Measurements from ENCODE around the gene ARHGAP45.

The ARHGAP45 gene

DNA sequence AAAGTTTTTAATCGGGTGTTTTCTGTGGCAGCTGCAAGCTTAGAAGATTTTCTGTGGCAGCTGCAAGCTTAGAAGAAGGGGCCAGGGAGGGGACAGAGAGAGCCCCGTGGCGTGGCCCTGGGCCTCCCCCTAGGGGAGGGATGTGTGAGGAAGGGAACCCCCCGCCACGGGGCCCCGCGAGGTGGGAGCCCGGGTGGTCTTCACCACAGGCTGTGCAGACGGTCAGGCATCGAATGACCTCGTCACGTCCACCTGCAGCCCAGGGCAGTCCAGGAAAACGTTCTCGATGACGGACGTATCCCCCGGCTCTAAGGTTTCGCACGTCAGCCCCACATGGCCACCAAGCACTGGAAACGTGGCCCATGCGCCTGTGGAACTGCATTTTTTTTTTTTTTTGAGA lies 19.6 kb downstream of the ARHGAP45 start:
- no peak for DNase-seq (ENCODE audit: low read depth in 2 of 2)

DNA sequence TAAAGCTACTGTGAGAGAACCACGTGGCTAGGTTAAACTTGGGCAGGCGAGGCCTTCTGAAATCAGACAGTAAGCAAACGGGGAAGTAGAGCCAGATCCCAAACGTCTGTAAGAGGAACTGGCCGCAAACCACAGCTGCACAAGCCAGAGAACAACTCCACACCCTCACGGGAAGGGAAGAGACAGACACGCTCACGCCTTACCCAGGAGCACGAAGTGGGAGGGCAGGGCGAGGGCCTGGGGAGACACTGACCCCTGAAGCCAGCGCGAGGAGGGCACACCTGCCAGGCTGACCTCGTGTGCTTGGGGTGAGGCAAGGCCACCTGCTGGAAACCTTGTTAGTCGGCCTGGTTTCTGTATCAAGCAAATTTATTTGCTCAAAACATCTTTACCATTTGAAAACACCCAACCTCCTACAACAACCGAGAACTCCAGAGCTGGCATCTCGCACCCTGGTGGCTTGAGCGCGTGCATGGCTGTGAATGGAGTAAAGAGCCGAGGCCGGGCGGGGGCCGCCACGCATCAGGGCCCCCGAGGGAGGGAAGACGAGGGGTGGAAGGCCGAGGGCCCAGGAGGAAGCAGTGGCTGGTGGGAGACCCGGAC lies 20.9 kb downstream of the ARHGAP45 start:
- no peak for DNase-seq (ENCODE audit: low read depth in 2 of 2)

DNA sequence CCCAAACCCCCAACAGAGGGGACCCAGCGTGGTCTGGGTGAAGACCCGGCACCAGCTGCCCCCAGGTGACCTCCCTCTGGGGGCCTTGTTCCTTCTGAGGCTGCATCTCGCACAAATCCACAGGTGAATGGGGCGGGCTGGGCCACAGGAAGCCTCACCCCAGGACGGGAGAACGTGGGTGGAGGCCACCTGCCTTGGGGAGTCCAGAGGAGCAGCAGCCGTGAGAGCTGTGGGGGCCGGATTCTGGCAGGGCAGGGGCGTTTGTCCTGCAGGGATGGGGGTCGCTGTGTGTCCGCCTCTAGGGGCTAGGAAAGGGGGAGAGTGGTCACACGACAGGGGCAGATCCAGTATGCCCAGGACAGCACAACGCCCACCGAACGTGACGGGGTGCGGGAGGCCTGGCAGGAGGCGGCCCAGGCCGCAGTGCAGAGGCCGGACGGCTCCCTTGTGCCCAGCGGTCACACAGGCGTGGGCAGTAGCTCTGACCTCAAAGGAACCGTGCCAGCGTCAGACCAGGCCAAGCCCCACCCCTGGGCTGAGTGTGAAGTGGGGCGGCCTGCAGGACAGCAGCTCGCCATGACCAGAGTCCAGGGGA lies 21.5 kb downstream of the ARHGAP45 start:
- no peak for DNase-seq (ENCODE audit: low read depth in 2 of 2)

DNA sequence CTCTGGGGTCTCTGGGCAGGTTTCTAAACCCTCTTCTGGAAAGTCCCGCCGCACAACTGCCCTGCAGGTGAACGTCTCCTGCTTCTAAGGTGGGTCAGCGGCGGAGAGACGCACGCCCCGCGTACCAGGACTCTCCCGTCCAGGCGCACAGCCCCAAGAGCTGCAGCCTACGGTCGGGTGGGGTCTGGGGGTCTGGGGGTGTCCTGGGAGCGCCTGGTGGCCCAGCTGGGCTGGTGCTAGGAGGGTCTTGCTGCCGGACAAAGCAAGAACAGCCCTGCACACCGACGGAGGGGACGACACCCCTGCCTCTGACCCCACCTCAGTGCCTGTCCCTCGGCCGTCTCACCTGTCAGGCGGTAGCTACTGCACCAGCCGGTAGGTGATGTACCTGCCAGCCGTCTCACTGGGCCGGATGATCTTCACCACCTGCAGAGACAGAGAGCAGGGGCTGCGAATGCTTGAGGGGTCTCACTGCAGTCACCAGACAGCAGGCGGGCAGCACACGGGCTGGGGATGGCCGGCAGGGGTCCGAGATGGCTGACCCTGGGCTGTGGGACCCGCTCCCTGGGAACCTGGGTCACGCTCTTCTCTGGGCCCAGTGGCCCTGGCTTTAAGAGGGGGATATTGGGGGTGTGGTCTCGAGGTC lies 22.3 kb downstream of the ARHGAP45 start:
- no peak for DNase-seq (ENCODE audit: low read depth in 2 of 2)

DNA sequence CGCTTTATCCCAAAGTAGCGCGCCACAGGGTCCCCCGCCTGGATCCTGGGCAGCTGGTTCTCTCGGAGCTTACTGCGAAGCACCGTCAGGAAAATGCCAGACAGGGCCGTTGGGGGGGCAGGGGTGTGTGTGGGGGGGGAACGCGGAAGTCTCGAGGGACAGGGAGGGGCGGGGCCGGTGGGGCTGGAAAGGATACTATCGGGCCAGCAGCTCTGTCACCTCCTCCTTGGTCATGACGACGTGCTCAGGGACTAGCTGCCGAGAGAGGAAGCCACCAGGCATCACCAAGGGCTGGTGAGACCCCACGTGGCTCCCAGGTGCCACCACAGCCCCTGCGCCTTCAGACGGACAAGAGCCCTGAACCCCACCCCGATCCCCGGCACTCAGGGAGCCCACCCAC lies 22.9 kb downstream of the ARHGAP45 start:
- no peak for DNase-seq (ENCODE audit: low read depth in 2 of 2)

DNA sequence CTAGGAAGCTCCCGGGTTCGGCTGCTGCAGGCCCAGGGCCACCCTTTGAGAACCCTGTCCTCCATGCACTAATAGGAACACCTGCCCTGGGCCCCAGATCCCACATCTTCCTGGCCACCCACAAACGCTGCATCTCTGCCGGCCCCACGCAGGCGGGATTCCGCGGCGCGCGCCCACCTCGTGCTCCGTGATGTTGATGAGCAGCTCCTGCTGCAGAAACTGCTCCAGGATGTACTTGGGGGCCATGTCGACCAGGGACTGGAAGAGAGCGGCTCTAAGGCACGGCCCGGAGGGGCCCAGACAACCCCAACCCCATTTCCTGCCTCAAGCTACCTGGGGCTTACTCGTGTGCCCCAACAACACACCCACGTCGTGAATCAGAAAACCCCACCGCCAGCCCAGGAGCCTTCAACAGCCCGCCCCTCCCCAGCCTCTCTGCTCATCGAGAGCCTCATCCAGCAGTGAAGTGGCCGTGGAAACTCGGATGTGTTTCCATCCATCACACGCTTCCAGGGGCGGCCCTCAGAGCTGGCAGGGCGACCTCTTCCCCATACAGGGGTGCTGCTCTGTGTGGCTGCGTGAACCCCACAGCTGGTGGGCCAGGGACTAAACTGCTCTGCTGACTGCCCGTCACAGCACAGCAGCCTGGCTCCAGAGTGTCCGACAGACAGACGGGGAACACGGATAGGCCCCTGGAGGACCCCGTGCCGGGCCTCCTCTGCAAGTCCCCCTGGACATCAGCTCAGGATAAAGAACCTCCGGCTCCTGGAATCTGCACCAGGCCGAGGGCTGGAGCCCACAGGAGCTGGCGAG lies 24.0 kb downstream of the ARHGAP45 start:
- DNase-seq (ENCODE audit: low read depth in 2 of 2): peak in 1 of 2 donors; percentile 65

DNA sequence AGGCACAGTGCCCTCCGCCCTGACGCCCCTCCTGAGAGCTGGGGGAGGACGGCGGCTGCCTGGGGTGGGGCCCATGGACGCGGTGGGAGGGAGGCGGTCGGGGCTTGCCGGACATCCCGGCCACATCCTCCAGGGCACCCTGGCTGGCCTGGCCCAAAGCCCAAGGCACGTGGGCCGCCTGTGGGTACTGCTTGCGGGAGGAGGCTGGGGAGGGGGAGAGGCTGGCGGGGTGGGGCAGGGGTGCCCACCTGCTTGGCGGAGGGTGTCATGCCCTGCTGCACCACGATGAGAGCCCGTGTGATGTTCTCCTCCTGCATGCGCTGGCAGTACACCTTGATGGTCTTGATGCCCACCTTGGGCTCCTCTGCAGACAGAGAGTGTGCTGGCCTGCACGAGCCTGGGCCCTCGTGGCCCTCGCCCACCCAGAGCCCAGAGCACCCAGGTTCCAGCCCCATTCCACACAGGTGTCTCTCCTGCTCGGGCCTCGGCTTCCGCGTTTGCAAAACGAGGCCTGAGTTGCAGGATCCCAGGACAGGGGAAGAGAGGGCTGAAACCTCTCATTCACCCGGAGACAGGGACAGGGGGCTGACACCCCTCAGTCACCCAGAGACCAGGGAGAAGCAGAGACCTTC lies 24.7 kb downstream of the ARHGAP45 start:
- no peak for DNase-seq (ENCODE audit: low read depth in 2 of 2)

DNA sequence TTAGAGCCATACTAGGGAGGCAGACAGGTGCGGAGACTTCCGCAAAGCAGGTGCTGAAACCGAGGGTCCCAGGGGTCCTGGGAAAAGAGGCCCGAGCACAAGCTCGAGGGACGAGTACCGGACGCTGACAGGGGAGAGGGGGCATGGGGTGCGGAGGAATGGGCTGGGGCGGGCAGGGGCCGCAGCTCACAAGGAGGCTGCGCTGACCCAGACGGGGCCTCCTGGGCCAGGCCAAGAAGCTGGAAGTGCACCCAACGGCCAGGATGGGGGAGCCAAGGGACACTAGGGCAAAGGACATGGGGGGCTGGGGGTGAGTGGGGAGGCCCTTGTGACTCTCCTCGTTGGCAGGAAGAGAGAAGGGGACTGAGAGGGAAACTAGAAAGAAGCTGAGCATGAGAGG lies 26.4 kb downstream of the ARHGAP45 start:
- DNase-seq (ENCODE audit: low read depth in 2 of 2): no peak

DNA sequence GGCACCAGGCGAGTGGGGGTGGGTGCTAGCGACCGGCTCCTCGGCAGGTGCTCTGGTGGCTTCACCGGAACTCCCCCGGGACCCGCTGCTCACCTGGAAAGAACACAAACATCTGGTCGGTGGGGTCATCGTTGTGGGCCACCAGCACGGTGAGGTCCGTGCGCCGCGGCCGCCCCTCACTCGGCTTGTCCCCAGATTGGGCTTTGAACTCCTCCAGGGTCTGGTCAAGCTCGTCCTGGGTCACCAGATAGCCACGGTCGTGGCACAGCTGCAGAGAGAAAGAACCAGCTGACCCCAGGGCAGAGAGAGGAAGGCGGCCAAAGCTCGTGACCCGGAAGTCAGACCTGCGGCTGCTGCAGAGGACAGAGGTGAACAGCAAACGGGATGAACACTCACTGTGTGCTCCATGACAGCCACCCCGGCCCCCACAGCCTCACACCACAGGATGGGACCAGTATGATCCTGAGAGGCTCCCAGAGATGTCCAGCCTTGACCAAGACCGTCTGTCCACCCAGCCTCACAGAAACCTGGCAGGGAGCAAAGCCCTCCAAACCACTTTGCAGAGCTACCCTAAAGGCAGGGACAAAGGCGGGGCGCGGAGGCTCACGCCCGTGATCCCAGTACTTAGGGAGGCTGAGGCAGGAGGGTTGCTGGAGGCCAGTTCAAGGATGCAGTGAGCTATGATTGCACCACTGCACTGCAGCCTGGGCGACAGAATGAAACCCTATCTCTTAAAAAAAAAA lies 27.0 kb downstream of the ARHGAP45 start:
- DNase-seq (ENCODE audit: low read depth in 2 of 2): no peak

DNA sequence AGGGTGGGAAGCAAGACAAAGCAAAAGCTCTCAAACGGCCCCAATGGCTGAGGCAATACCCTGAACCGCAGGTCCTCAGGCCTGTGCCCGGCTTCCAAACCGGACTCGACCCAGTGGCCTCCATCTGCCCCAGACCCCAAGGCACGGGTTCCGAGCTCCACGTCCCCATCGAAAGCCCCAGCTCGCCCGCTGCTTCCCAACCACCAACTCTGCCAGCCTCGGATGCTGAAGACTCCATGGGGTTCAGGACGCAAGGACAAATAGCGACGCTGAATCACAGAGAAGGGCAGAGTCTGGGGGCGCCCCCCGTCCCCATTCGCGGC lies 27.6 kb downstream of the ARHGAP45 start:
- no peak for DNase-seq (ENCODE audit: low read depth in 2 of 2)

DNA sequence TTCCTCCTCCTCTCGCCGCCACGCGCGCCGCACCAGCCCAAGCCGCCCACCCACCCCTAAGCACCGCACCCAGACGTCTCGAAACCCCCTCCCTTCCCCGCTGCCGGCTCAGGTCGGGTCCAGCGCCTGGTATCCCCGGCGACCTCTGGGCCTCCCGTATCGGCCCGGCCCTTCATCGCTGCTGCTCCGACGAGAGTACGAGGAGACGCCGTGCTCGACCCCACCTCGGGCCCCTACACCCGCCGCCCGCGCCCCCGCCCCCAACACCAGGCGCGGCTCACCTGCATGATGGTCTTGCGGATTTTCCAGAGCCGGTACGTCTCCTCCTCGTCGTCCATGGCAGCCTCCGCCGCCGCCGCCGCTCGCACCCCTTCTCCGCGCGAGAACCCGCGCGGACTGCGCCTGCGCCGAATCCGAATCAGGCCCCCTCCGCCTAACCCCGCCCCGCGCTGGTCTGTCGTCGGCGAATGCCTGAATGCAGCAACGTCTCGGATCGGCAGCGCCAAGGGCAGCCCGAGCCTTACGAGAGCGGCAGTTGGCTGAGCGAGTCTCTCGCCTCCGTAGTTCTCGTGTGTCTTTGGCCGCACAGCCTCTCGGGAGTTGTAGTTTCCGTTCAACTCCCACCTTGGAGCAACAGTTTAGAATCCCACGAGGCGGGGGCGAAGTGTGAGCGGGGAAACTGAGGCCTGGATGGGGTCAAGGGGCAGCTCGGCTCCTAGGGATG lies 28.2 kb downstream of the ARHGAP45 start, which contains the start of gene POLR2E:
POLR2E (minus strand) TSS at position 398 of the 724 bp plus-strand sequence; CDS start at position 338, 60 bp downstream.
- peak; percentile 96 to 97 for DNase-seq (ENCODE audit: low read depth in 2 of 2)

DNA sequence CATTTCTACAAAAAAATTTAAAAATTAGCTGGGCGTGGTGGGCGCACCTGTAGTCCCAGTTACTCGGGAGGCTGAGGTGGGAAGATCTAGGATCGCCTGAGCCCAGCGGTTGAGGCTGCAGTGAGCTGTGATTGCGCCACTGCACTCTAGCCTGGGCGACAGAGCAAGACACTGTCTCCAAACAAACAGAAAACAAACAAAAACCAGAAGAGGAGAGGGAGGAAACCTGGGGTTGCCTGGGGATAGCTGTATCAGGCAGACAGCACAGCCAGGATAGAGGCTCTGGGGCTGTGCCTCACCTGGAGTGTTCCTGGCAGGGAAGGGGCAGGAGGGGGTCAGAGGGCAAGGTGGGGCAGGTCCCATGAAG lies 30.8 kb downstream of the ARHGAP45 start:
- DNase-seq (ENCODE audit: low read depth in 2 of 2): no peak

DNA sequence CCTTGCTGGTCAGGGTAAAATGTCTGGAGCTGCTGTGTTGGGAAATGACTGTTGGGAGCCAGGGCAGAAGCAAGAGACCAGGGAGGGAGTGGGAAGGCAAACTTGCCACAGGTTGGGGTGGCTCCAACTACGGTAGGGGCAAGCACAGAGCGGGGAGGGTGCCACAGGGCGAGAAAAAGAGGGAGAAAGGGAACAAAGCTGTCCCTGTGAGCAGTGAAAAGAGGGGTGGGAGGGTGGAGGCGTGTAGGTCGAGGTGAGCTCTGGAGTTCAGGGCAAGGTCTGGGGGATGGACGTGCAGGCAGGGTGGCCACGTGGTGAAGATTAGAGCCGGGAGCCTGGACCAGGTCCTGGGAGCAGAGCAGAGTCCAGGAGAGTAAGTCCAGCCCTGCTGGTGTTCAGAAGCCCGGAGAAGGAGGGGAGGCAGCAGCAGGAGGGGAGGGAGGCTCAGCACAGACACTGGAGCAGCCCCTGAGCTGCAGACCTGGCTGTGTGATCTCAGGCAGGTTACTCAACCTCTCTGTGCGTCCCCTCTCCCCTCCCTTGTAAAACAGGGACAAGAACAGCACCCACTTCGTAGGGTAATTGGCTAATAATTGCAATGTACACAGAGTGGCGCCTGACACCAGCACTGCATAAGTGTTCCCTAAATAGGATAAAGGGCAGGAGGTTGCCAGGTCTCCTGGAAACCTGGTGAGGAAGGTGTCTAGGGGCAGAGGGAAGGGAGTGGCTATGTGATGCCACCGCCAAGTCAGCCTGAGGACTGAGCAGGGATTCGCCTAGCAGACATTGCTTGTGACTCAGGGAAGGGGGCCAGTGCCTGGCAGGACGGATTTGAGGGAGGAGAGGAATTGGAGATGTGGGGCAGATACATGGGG lies 31.4 kb downstream of the ARHGAP45 start:
- DNase-seq (ENCODE audit: low read depth in 2 of 2): no peak

DNA sequence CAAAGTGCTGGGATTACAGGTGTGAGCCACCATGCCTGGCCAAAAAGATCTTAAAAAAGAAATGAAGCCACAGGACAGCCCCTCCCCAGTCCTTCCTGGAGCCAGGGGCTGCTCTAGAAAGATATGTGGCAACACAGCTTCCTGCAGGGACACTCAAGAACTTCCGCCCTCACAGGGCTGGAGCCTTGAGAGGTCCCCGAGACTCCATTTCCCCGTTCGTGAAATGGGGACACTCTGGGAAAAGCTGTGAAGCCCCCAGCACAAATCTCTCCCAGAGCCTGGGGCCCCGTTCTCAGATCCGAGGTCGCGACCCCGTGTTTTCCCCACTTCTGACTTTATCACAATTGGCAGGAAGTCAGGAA lies 34.4 kb downstream of the ARHGAP45 start:
- no peak for DNase-seq (ENCODE audit: low read depth in 2 of 2)

DNA sequence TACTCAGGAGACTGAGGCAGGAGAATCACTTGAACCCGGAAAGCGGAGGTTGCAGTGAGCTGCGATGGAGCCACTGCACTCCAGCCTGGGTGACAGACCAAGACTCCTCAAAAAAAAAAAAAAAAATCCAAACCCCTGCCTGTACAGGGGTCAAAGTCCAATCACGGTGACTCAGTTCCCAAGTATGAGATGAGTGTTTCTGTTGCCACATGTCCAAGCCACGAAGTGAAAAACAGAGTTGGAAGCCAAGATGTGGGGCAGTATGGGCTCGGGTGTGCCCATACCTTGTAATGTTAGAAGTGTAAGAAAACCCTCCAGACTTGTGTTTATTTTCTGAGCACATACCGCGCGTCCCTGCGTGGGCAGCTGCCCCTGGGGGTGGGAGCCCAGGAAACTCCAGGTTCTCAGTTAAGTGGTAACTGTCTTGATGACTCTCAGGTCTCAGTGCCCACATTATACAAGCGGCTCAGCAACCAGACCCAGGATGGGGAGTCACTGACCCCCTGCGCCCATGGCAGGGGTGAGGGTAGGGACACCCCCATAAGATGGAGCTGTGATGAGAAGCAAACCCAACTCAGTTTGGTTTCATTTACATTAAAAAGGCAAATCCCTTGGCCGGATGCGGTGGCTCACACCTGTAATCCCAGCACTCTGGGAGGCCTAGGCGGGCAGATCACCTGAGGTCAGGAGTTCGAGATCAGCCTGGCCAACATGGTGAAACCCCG lies 35.6 kb downstream of the ARHGAP45 start:
- peak in 1 of 2 donors; percentile 59 for DNase-seq (ENCODE audit: low read depth in 2 of 2)

DNA sequence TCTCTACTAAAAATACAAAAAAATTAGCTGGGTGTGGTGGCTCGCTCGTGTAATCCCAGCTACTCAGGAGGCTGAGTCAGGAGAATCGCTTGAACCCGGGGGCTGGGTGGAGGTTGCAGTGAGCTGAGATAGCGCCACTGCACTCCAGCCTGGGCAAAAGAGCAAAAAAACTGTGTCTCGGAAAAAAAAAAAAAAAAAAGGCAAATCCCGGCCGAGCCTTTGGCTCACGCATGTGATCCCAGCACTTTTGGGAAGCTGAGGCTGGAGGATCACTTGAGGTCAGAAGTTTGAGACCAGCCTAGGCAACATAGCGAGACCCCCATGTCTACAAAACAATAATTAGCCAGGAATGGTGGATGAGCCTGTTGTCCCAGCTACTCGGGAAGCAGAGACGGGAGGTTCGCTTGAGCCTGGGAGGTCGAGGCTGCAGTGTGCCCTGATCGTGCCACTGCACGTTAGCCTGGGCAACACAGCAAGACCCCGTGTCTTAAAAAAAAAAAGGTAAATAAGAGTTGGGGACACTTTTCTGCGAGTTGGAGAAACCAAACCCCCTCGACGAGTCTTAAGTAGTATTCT lies 36.3 kb downstream of the ARHGAP45 start:
- DNase-seq (ENCODE audit: low read depth in 2 of 2): no peak

DNA sequence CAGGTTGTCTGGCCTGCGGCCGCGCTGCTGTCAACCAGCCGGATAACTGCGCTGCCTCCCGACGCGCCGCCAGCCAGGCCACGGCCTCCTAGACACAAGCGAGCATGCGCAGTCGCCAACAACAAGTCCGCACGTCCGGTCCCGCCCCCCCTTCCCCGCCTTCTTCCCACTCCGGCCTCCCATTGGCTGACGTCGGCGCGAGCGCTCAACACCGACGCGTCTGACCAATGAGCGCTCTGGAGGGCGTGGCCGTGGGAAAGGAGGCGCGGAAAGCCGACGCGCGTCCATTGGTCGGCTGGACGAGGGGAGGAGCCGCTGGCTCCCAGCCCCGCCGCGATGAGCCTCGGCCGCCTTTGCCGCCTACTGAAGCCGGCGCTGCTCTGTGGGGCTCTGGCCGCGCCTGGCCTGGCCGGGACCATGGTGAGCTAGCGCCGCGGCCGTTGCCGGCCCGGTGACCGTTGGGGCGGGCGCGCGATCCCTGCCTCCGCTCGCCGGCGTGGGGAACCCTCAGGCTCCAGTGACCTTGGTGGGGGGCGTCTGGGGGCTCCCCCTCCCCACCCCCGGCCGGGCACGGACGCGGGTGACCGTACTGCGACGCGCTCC lies 36.8 kb downstream of the ARHGAP45 start, which contains the start of gene GPX4:
GPX4 (plus strand) TSS at position 287 of the 603 bp plus-strand sequence; CDS start at position 337, 50 bp downstream.
- DNase-seq (ENCODE audit: low read depth in 2 of 2): peak; percentile 96 to 98

DNA sequence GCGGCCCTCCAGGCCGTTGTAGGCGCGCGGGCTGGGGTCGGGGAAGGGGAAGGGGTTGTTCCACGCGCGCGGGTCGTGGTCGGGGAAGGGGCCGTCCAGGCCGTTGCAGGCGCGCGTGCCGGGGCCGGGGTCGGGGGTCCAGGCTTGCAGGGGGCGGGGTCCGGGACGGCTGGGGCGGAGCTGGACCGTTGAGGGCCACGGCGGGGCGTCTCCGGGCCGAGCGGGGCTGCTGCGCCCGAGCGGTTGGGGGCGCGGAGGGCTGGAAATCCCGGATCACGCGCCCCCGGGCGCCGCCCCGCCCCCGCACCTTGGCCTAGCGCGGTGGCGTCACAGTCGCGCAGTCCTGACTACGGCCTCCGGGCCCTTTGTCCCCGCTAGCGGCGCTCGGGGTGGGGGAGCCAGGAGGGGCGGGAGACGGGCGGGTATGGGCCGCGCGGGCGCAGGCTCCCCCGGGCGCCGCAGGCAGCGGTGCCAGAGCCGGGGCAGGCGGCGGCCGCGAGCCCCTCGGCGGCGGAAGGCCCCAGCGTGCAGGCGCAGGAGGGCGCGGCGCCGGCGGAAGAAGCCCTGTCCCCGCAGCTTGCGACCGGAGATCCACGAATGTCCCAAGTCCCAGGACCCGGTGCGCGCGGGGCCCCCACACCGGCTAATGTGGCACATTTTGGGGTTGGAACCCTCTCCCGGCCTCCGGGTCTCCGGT lies 37.5 kb downstream of the ARHGAP45 start:
- peak in 1 of 2 donors; percentile 75 for DNase-seq (ENCODE audit: low read depth in 2 of 2)

All from stimulated activated CD8-positive, alpha-beta memory T cell treated with anti-CD3 and anti-CD28 coated beads, Interleukin-7, amount 100 ng/mL, for 4 hours (primary cell).